GM23248 (cell line): Measurements from ENCODE around the gene MFAP4. TPM values are rescaled to one million over a fixed set of nuclear protein-coding genes. Genes with fewer than 3 reads are reported as not detected.

ENCODE experiments used
- DNase-seq: peaks from one replicate; pipeline ENCODE4 v3.0.0-alpha.2; 2015
- H2AFZ ChIP-seq: fragments of 200-600 bp; sonication (generic); 2 replicates; pipeline ENCODE4 v1.6.1; 2016; ENCODE audit warnings: antibody characterized with exemption
- H3F3A ChIP-seq: fragments of 200-600 bp; sonication (generic); 2 replicates; pipeline ENCODE4 v1.6.1; 2016; ENCODE audit warnings: mild to moderate bottlenecking, antibody characterized with exemption, mixed run types; ENCODE audit not compliant: insufficient read depth
- H3K27ac ChIP-seq: fragments of 200-600 bp; sonication (generic); 2 replicates; pipeline ENCODE4 v1.5.1; 2016; ENCODE audit warnings: mild to moderate bottlenecking
- H3K27me3 ChIP-seq: fragments of 200-600 bp; sonication (generic); replicated peaks from 2 replicates; pipeline ENCODE4 v1.6.1; 2016; ENCODE audit warnings: mild to moderate bottlenecking; ENCODE audit not compliant: insufficient read depth
- H3K36me3 ChIP-seq: fragments of 200-600 bp; sonication (generic); 2 replicates; pipeline ENCODE4 v1.6.1; 2016; ENCODE audit warnings: low read depth, mild to moderate bottlenecking
- H3K4me1 ChIP-seq: fragments of 200-600 bp; sonication (generic); 2 replicates; pipeline ENCODE4 v1.6.1; 2016; ENCODE audit warnings: mild to moderate bottlenecking; ENCODE audit not compliant: insufficient read depth
- H3K4me2 ChIP-seq: fragments of 200-600 bp; sonication (generic); one replicate; pipeline ENCODE4 v1.6.1; 2016; ENCODE audit warnings: mild to moderate bottlenecking; ENCODE audit not compliant: unreplicated experiment
- H3K4me3 ChIP-seq: fragments of 200-600 bp; sonication (generic); 2 replicates; pipeline ENCODE4 v1.5.1; 2016; ENCODE audit warnings: mild to moderate bottlenecking
- H3K79me2 ChIP-seq: fragments of 200-600 bp; sonication (generic); 2 replicates; pipeline ENCODE4 v1.6.1; 2016; ENCODE audit warnings: mild to moderate bottlenecking; ENCODE audit not compliant: insufficient read depth
- H3K9ac ChIP-seq: fragments of 200-600 bp; sonication (generic); 2 replicates; pipeline ENCODE4 v1.6.1; 2016; ENCODE audit warnings: mild to moderate bottlenecking
- H3K9me2 ChIP-seq: fragments of 200-600 bp; sonication (generic); 2 replicates; pipeline ENCODE4 v1.6.1; 2016; ENCODE audit warnings: mixed run types, mild to moderate bottlenecking, moderate library complexity; ENCODE audit not compliant: insufficient read depth
- H3K9me3 ChIP-seq: fragments of 200-600 bp; sonication (generic); one replicate; pipeline ENCODE4 v1.6.1; 2017; ENCODE audit warnings: low read depth
- H4K20me1 ChIP-seq: fragments of 200-600 bp; sonication (generic); 2 replicates; pipeline ENCODE4 v1.6.0; 2016; ENCODE audit not compliant: insufficient read depth
- EZH2 ChIP-seq: fragments of 200-600 bp; sonication (generic); IDR thresholded peaks from 2 replicates; pipeline ENCODE4 v1.6.1; 2018; ENCODE audit warnings: antibody characterized with exemption, mild to moderate bottlenecking; ENCODE audit not compliant: insufficient read depth, poor library complexity, severe bottlenecking
- EZH2phosphoT487 ChIP-seq: fragments of 200-600 bp; sonication (generic); IDR thresholded peaks from 2 replicates; pipeline ENCODE4 v1.6.1; 2018; ENCODE audit warnings: antibody characterized with exemption, moderate library complexity, mild to moderate bottlenecking, low read depth; ENCODE audit not compliant: insufficient read depth
- WGBS, 2 experiments: methylation state at CpG; one replicate each; pipeline ENCODE4 v1.1.6; 2015 to 2017; ENCODE audit warnings: low lambda C conversion rate in 2 of 2, low coverage in 1 of 2; ENCODE audit errors: missing lambda C conversion rate in 2 of 2; 5-methylcytosine and 5-hydroxymethylcytosine counted together
- in situ Hi-C: fragments of 300-500 bp; cut with MboI; formaldehyde crosslinking; loops from 2 replicates; pipeline ENCODE4 v1.15.0; 2020
- polyA plus RNA-seq: library from polyadenylated mRNA; unstranded; fragments of >200 nt; fragmentation: Nextera tagmentation; extraction: Ambion mirVana; gene quantifications from 2 replicates; pipeline ENCODE4 v1.2.1, GENCODE V29; 2016
- total RNA-seq: library from RNA; depleted of rRNA; stranded (reverse); fragments of >200 nt; shearing (Covaris generic); gene quantifications from 2 replicates; pipeline ENCODE4 v1.2.3, GENCODE V29; 2014

The MFAP4 gene
- total and polyA plus RNA-seq, 2 experiments from 2014 or later = 97.8 to 156 TPM

GRCh38 chr17:19341641-19342610 is 45.1 kb downstream of the MFAP4 start:
- H3K4me1 ChIP-seq = peaks cover 21% of the 10 kb centered on the region
- no peaks in the 10 kb centered on the region for H3K79me2 ChIP-seq
- H4K20me1 ChIP-seq = no peaks in the 10 kb centered on the region
- 57 to 59% methylated on average over 20 of the region's 20 CpGs for WGBS, 2 experiments
- H3K9me3 ChIP-seq = no peaks in the 10 kb centered on the region
- H3F3A ChIP-seq = peaks cover 18% of the 10 kb centered on the region; the same call in 1 of the 2 replicates
- H3K9ac ChIP-seq = no peak overlapping the region
- no peaks in the 10 kb centered on the region for H3K27me3 ChIP-seq
- no peak overlapping the region for H3K27ac ChIP-seq
- no peak overlapping the region for H3K4me2 ChIP-seq
- H3K4me3 ChIP-seq = no peak overlapping the region
- no peaks in the 10 kb centered on the region for H3K9me2 ChIP-seq
- H2AFZ ChIP-seq = no peak overlapping the region
- no peak for TF ChIP-seq EZH2
- no peak for TF ChIP-seq EZH2phosphoT487
- no peaks in the 10 kb centered on the region for H3K36me3 ChIP-seq
- in situ Hi-C loops = no loop called here
- peak; percentile 28 for DNase-seq

GRCh38 chr17:19341211-19341631 is 45.8 kb downstream of the MFAP4 start:
- Histone ChIP-seq H2AFZ (no peak overlapping the region), H3K27ac (no peak overlapping the region), H3K36me3 (no peaks in the 10 kb centered on the region), H3K79me2 (no peaks in the 10 kb centered on the region), H3K4me2 (no peak overlapping the region), H3K4me1 (peaks cover 14% of the 10 kb centered on the region), H3K4me3 (no peak overlapping the region), H3K9me2 (no peaks in the 10 kb centered on the region), H3F3A (peaks cover 18% of the 10 kb centered on the region; the same call in 1 of the 2 replicates), H4K20me1 (no peaks in the 10 kb centered on the region), H3K9ac (no peak overlapping the region), H3K27me3 (no peaks in the 10 kb centered on the region), H3K9me3 (no peaks in the 10 kb centered on the region)
- DNase-seq = no peak
- 42 to 48% methylated on average over 7 of the region's 7 CpGs for WGBS, 2 experiments
- in situ Hi-C loops = no loop called here
- TF ChIP-seq EZH2 (no peak), EZH2phosphoT487 (no peak)

GRCh38 chr17:19339341-19339815 is 47.6 kb downstream of the MFAP4 start:
- H3K27ac ChIP-seq = no peak overlapping the region
- H3K4me2 ChIP-seq = no peak overlapping the region
- H3K36me3 ChIP-seq = no peaks in the 10 kb centered on the region
- H3K4me3 ChIP-seq = no peak overlapping the region
- peaks cover 9% of the 10 kb centered on the region; the same call in 1 of the 2 replicates for H3F3A ChIP-seq
- in situ Hi-C loops = no loop called here
- WGBS, 2 experiments = 17 to 18% methylated on average over 2 of the region's 2 CpGs
- H4K20me1 ChIP-seq = no peaks in the 10 kb centered on the region
- no peak for DNase-seq
- H3K4me1 ChIP-seq = 0 out of 2 replicates have a peak, but pooled peaks cover 7% of the 10 kb centered on the region
- no peaks in the 10 kb centered on the region for H3K9me3 ChIP-seq
- TF ChIP-seq EZH2 (no peak), EZH2phosphoT487 (no peak)
- H2AFZ ChIP-seq = no peak overlapping the region
- no peaks in the 10 kb centered on the region for H3K27me3 ChIP-seq
- H3K9ac ChIP-seq = no peak overlapping the region
- no peaks in the 10 kb centered on the region for H3K79me2 ChIP-seq
- no peaks in the 10 kb centered on the region for H3K9me2 ChIP-seq

GRCh38 chr17:19338031-19338990 is 48.7 kb downstream of the MFAP4 start:
- no peak overlapping the region for H2AFZ ChIP-seq
- H3K4me2 ChIP-seq = no peak overlapping the region
- H3K9me2 ChIP-seq = no peaks in the 10 kb centered on the region
- H3K9me3 ChIP-seq = no peaks in the 10 kb centered on the region
- 99% methylated on average over 7 of the region's 7 CpGs for WGBS, 2 experiments
- no peaks in the 10 kb centered on the region for H4K20me1 ChIP-seq
- TF ChIP-seq EZH2 (no peak), EZH2phosphoT487 (no peak)
- no peaks in the 10 kb centered on the region for H3K79me2 ChIP-seq
- H3K36me3 ChIP-seq = no peaks in the 10 kb centered on the region
- in situ Hi-C loops = no loop called here
- 0 out of 2 replicates have a peak, but pooled peaks cover 7% of the 10 kb centered on the region for H3K4me1 ChIP-seq
- H3K27ac ChIP-seq = no peak overlapping the region
- no peak overlapping the region for H3K4me3 ChIP-seq
- peak; percentile 48 for DNase-seq
- no peaks in the 10 kb centered on the region for H3K27me3 ChIP-seq
- H3K9ac ChIP-seq = no peak overlapping the region
- peaks cover 9% of the 10 kb centered on the region; the same call in 1 of the 2 replicates for H3F3A ChIP-seq
